ENCODE results near the gene RDM1.

- TF ChIP-seq CTCF (IDR thresholded peaks at IDR 0.05) (no peak), POLR2A (IDR thresholded peaks at IDR 0.05) (no peak)
These were observed 12.9 kb downstream of the RDM1 start for GRCh38 chr17:35917519-35918213.
